Psoas muscle (tissue), 8 donors: ENCODE measurements around the gene FGF14. TPM values are rescaled to one million over a fixed set of nuclear protein-coding genes. Genes with fewer than 3 reads are reported as not detected.

ENCODE experiments used
- ATAC-seq, 4 donors: fragments of 200-7000 bp; cut with Tn5 transposase; one replicate each; pipeline ENCODE4 v1.9.1; 2020; ENCODE audit warnings: moderate library complexity in 3 of 4, mild to moderate bottlenecking in 2 of 4
- DNase-seq, 2 donors: peaks; one replicate each; pipeline ENCODE4 v3.0.0-alpha.2; 2020
- H3K27ac ChIP-seq: fragments of 200-600 bp; one replicate; pipeline ENCODE4 v1.8.0; 2022
- H3K27me3 ChIP-seq, 3 donors: fragments of 200-600 bp in 1 of 3; one replicate each; pipeline versions ENCODE4 v1.6.1 to v1.8.0; 2013 to 2022; ENCODE audit warnings: low read length in 2 of 3, mild to moderate bottlenecking in 2 of 3, moderate library complexity in 1 of 3; ENCODE audit not compliant: insufficient read depth in 3 of 3
- H3K36me3 ChIP-seq, 2 donors: fragments of 200-600 bp in 1 of 2; one replicate each; pipeline versions ENCODE4 v1.6.1 to v1.8.0; 2013 to 2022; ENCODE audit warnings: low read depth in 1 of 2, mild to moderate bottlenecking in 1 of 2, moderate library complexity in 1 of 2; ENCODE audit not compliant: insufficient read depth in 1 of 2
- H3K4me1 ChIP-seq: fragments of 200-600 bp; one replicate; pipeline ENCODE4 v1.8.0; 2022
- H3K4me3 ChIP-seq: fragments of 200-600 bp; one replicate; pipeline ENCODE4 v1.8.0; 2022; ENCODE audit warnings: mild to moderate bottlenecking
- H3K9me3 ChIP-seq: fragments of 200-600 bp; one replicate; pipeline ENCODE4 v1.8.0; 2022
- CTCF ChIP-seq: fragments of 200-600 bp; IDR thresholded peaks from one replicate; pipeline ENCODE4 v1.8.0; 2022; ENCODE audit warnings: antibody characterized with exemption
- WGBS, 3 donors: extraction: QIAGEN DNeasy Blood & Tissue Kit; methylation state at CpG; one replicate each; pipeline versions ENCODE4 v1.1.6 to v1.1.7; 2013; 5-methylcytosine and 5-hydroxymethylcytosine counted together
- intact Hi-C, 2 donors: fragments of 100-400 bp; cut with DNase I; formaldehyde crosslinking; loops; one replicate each; pipeline versions ENCODE4 v1.11.0 to v1.14.2; 2022
- polyA plus RNA-seq, 3 donors: library from polyadenylated mRNA; stranded (reverse); fragments of 200-250 nt; gene quantifications; one replicate each; pipeline ENCODE4 v1.2.3, GENCODE V29; 2013
- total RNA-seq, 4 donors: library from RNA; stranded (reverse); fragmentation: NEBNext Ultra II Directional in 2 of 4; extraction: Animal tissue kit (Norgen Biotek cat#: 25700) in 2 of 4; gene quantifications; one replicate each; pipeline versions ENCODE4 v1.2.1 to v1.2.4, GENCODE V29; 2021 to 2023
- donor health status: healthy with polysubstance abuse.
- donor health status: DM: no; HTN: no; CAD: no; lungs with moderate emphysema.
- donor health status: Bipolar disorder and iron deficiency.
- donor health status: healthy.
- donor health status: DM: yes; HTN: yes; CAD: no.
- donor health status: DM: no; HTN: no; CAD: no.
- donor health status: DM: no; HTN: no; CAD: no.
- donor health status: DM: yes; HTN: yes; CAD: no.

The FGF14 gene
- total and polyA plus RNA-seq, 7 donors = 0.01 to 0.05 (median 0.02) TPM; not detected in 4

- no peaks in the 10 kb centered on the region for H3K9me3 ChIP-seq
- no peak for TF ChIP-seq CTCF
- WGBS, 3 donors = 61 to 89% (median 76%) methylated on average over 2 of the region's 2 CpGs
- DNase-seq = no peak
- no peak overlapping the region for H3K4me3 ChIP-seq
- H3K4me1 ChIP-seq = no peaks in the 10 kb centered on the region
- intact Hi-C loops = no loop called here
- ATAC-seq = no peak
- H3K27me3 ChIP-seq = no peaks in the 10 kb centered on the region
- H3K27ac ChIP-seq = no peak overlapping the region
- H3K36me3 ChIP-seq = no peaks in the 10 kb centered on the region
Observed at GRCh38 chr13:101837288-101837687, 564.6 kb downstream of the FGF14 start.

GRCh38 chr13:101835920-101836319 lies 565.9 kb downstream of the FGF14 start:
- DNase-seq = no peak
- no peaks in the 10 kb centered on the region for H3K9me3 ChIP-seq
- no peaks in the 10 kb centered on the region for H3K36me3 ChIP-seq
- H3K4me1 ChIP-seq = no peaks in the 10 kb centered on the region
- no peak for ATAC-seq
- no peak overlapping the region for H3K27ac ChIP-seq
- H3K4me3 ChIP-seq = no peak overlapping the region
- TF ChIP-seq CTCF = no peak
- intact Hi-C loops = no loop called here
- H3K27me3 ChIP-seq = peaks cover 0 to 2% (median 0%) of the 10 kb centered on the region in 3 donors

- Histone ChIP-seq H3K36me3 (no peaks in the 10 kb centered on the region), H3K4me1 (no peaks in the 10 kb centered on the region), H3K27ac (no peak overlapping the region), H3K27me3 (peaks cover 0 to 2% (median 0%) of the 10 kb centered on the region in 3 donors), H3K4me3 (no peak overlapping the region), H3K9me3 (no peaks in the 10 kb centered on the region)
- ATAC-seq = no peak
- no peak for TF ChIP-seq CTCF
- intact Hi-C loops = no loop called here
- no peak for DNase-seq
- 75 to 77% (median 76%) methylated on average over 3 of the region's 3 CpGs for WGBS, 3 donors
Observed at GRCh38 chr13:101833671-101834070, 568.2 kb downstream of the FGF14 start.

GRCh38 chr13:101830035-101830434 lies 571.8 kb downstream of the FGF14 start:
- WGBS, 3 donors = 53 to 66% (median 58%) methylated on average over 2 of the region's 2 CpGs
- no peak for ATAC-seq
- Histone ChIP-seq H3K36me3 (no peaks in the 10 kb centered on the region), H3K4me1 (no peaks in the 10 kb centered on the region), H3K9me3 (no peaks in the 10 kb centered on the region), H3K4me3 (no peak overlapping the region), H3K27ac (no peak overlapping the region), H3K27me3 (peaks cover 0 to 2% (median 0%) of the 10 kb centered on the region in 3 donors)
- DNase-seq = no peak
- intact Hi-C loops = no loop called here
- TF ChIP-seq CTCF = no peak

- DNase-seq (no peak), ATAC-seq (no peak)
- Histone ChIP-seq H3K27ac (no peak overlapping the region), H3K4me1 (no peaks in the 10 kb centered on the region), H3K36me3 (no peaks in the 10 kb centered on the region), H3K4me3 (no peak overlapping the region), H3K9me3 (no peaks in the 10 kb centered on the region), H3K27me3 (peaks cover 0 to 2% (median 0%) of the 10 kb centered on the region in 3 donors)
- no peak for TF ChIP-seq CTCF
- 65 to 74% (median 69%) methylated on average over 2 of the region's 2 CpGs for WGBS, 3 donors
- intact Hi-C loops = no loop called here
Observed at GRCh38 chr13:101829484-101829883, 572.4 kb downstream of the FGF14 start.
